SK-N-SH (cell line): ENCODE results near the gene XPR1.

Experiments
- CTCF ChIP-seq: fragments of 200-600 bp; sonication (generic); IDR thresholded peaks from 2 replicates; pipeline ENCODE4 v1.6.1; 2017; ENCODE audit warnings: antibody characterized with exemption, mild to moderate bottlenecking, moderate library complexity
- EP300 ChIP-seq, 2 experiments: IDR thresholded peaks; 2 replicates each; pipeline versions ENCODE4 v1.4.0 to v1.6.1; 2012; ENCODE audit warnings: borderline replicate concordance in 1 of 2, low read depth in 1 of 2, low read length in 1 of 2
- FOXM1 ChIP-seq: IDR thresholded peaks from 2 replicates; pipeline ENCODE4 v1.4.0; 2012; ENCODE audit warnings: low read depth, mild to moderate bottlenecking
- JUND ChIP-seq: IDR thresholded peaks from 2 replicates; pipeline ENCODE4 v1.4.0; 2012
- RAD21 ChIP-seq: IDR thresholded peaks from 2 replicates; pipeline ENCODE4 v1.6.1; 2012; ENCODE audit warnings: mild to moderate bottlenecking, low read length
- RXRA ChIP-seq: IDR thresholded peaks from 2 replicates; pipeline ENCODE4 v1.4.0; 2012; ENCODE audit warnings: low read depth, mild to moderate bottlenecking, borderline replicate concordance
- TAF1 ChIP-seq: IDR thresholded peaks from 2 replicates; pipeline ENCODE4 v1.6.1; 2012; ENCODE audit warnings: low read depth, mild to moderate bottlenecking, low read length, moderate library complexity, borderline replicate concordance
- YY1 ChIP-seq: IDR thresholded peaks from 2 replicates; pipeline ENCODE4 v1.4.0; 2012; ENCODE audit warnings: low read depth, mild to moderate bottlenecking
- ZBTB33 ChIP-seq: IDR thresholded peaks from 2 replicates; pipeline ENCODE4 v1.4.0; 2012; ENCODE audit warnings: low read depth, borderline replicate concordance

- TF ChIP-seq CTCF (no peak), JUND (no peak), ZBTB33 (no peak), TAF1 (no peak), FOXM1 (no peak), YY1 (no peak), EP300 (IDR thresholded peaks at IDR 0.05; ENCODE audit: borderline replicate concordance in 1 of 2, low read depth in 1 of 2, low read length in 1 of 2) (no peak), RAD21 (no peak), RXRA (no peak)
These were observed 206.7 kb downstream of the XPR1 start for GRCh38 chr1:180838535-180838934.
